Breast epithelium (tissue), 4 donors: Measurements from ENCODE around the gene CA10. TPM values are rescaled to one million over a fixed set of nuclear protein-coding genes. Genes with fewer than 3 reads are reported as not detected.

ENCODE experiments used
- DNase-seq, 2 donors: peaks; one replicate each; pipeline ENCODE4 v3.0.0-alpha.2; 2019; ENCODE audit warnings: low spot score in 2 of 2
- H3K27ac ChIP-seq, 2 donors: fragments of 200-600 bp; sonication (generic) in 1 of 2; one replicate each; pipeline ENCODE4 v1.5.1; 2016 to 2019; ENCODE audit warnings: mild to moderate bottlenecking in 1 of 2
- H3K27me3 ChIP-seq, 2 donors: fragments of 200-600 bp; sonication (generic) in 1 of 2; one replicate each; pipeline versions ENCODE4 v1.5.1 to v1.6.0; 2017 to 2019; ENCODE audit warnings: control low read depth in 1 of 2, mild to moderate bottlenecking in 1 of 2
- H3K36me3 ChIP-seq: fragments of 200-600 bp; one replicate; pipeline ENCODE4 v1.5.1; 2019
- H3K4me1 ChIP-seq, 2 donors: fragments of 200-600 bp; sonication (generic); one replicate each; pipeline ENCODE4 v1.5.1; 2016 to 2019; ENCODE audit warnings: control low read depth in 1 of 2
- H3K4me3 ChIP-seq, 3 donors: fragments of 200-600 bp; sonication (generic); 1 replicate in 2 of 3; 2 replicates in 1 of 3; pipeline ENCODE4 v1.5.1; 2016 to 2019; ENCODE audit warnings: mild to moderate bottlenecking in 3 of 3, moderate library complexity in 2 of 3
- H3K9me3 ChIP-seq, 2 donors: fragments of 200-600 bp; sonication (generic) in 1 of 2; one replicate each; pipeline ENCODE4 v1.5.1; 2016 to 2019; ENCODE audit warnings: control low read depth in 1 of 2
- POLR2A ChIP-seq: fragments of 450-650 bp; IDR thresholded peaks from one replicate; pipeline ENCODE4 v1.6.1; 2016; ENCODE audit warnings: antibody characterized with exemption, mild to moderate bottlenecking, moderate library complexity
- POLR2AphosphoS5 ChIP-seq, 3 donors: sonication (generic); formaldehyde crosslinking; IDR thresholded peaks; one replicate each; pipeline ENCODE4 v1.6.1; 2017; ENCODE audit warnings: antibody characterized with exemption in 3 of 3
- intact Hi-C: fragments of 100-400 bp; cut with DNase I; formaldehyde crosslinking; loops from one replicate; pipeline ENCODE4 v1.15.1; 2023; ENCODE audit warnings: low total_unique reads
- total RNA-seq, 3 donors: library from RNA; depleted of rRNA; stranded (reverse); fragments of >200 nt; gene quantifications; one replicate each; pipeline ENCODE4 v1.1.0, GENCODE V29; 2016
- TF ChIP-seq, protein P1 (sequence below), 3 donors: fragments of 450-650 bp; IDR thresholded peaks; one replicate each; pipeline ENCODE4 v1.5.1; 2016 to 2017; ENCODE audit warnings: antibody characterized with exemption in 3 of 3, mild to moderate bottlenecking in 3 of 3, moderate library complexity in 3 of 3

Gene CA10
- total RNA-seq, 3 donors from 2014 or later = not detected

DNA sequence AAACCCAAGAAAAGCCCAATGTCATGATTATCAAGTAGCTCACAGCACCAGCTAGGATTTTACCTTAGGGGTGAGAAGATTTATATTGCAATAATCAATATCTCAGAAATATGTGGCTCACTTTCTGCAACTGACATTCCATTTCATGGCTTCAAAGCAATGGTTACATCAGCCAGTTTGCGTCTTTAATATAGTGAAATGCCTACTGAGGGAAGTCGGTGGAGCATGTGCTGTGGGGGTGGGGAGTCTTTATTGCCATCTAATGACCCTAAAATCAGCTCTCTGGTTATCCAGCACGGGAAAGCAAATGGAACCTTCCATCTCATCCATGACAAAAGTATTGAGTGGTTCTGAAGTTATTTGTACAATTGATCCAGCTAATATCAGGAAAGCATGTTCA is 395.5 kb downstream of the CA10 start:
- DNase-seq = no peak
- Histone ChIP-seq H3K27ac (no peak overlapping the region), H3K9me3 (no peaks in the 10 kb centered on the region), H3K4me3 (no peak overlapping the region), H3K27me3 (peaks cover 0 to 22% of the 10 kb centered on the region in 2 donors), H3K36me3 (no peaks in the 10 kb centered on the region), H3K4me1 (no peaks in the 10 kb centered on the region)
- intact Hi-C loops = no loop called here
- no peak for TF ChIP-seq POLR2A
- TF ChIP-seq POLR2AphosphoS5 (IDR thresholded peaks at IDR 0.05) = no peak
- TF ChIP-seq, protein P1, sequence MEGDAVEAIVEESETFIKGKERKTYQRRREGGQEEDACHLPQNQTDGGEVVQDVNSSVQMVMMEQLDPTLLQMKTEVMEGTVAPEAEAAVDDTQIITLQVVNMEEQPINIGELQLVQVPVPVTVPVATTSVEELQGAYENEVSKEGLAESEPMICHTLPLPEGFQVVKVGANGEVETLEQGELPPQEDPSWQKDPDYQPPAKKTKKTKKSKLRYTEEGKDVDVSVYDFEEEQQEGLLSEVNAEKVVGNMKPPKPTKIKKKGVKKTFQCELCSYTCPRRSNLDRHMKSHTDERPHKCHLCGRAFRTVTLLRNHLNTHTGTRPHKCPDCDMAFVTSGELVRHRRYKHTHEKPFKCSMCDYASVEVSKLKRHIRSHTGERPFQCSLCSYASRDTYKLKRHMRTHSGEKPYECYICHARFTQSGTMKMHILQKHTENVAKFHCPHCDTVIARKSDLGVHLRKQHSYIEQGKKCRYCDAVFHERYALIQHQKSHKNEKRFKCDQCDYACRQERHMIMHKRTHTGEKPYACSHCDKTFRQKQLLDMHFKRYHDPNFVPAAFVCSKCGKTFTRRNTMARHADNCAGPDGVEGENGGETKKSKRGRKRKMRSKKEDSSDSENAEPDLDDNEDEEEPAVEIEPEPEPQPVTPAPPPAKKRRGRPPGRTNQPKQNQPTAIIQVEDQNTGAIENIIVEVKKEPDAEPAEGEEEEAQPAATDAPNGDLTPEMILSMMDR (IDR thresholded peaks at IDR 0.05) = no peak

DNA sequence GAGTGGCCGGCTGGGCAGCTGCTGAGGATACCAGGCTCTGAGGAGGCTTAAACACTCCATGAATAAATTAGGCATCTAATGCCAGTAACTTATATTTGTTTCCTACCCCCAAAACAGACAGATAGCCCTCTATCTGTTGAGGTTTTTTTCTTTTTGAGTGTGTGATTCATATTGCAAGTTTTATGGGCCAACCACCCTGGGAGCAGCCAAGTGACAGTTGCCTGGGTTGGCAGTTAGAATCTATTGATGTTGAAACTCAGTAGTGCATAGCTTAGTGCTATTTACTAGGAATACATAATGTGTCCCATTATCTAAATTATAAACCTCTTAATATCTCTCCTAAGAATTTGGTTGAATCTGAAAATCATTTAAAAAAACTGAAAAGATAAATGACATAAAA is 397.4 kb downstream of the CA10 start:
- H3K27ac ChIP-seq = no peak overlapping the region
- TF ChIP-seq, protein P1 (IDR thresholded peaks at IDR 0.05) = no peak
- no peak for TF ChIP-seq POLR2AphosphoS5 (IDR thresholded peaks at IDR 0.05)
- H3K4me3 ChIP-seq = no peak overlapping the region
- intact Hi-C loops = no loop called here
- peaks cover 0 to 22% of the 10 kb centered on the region in 2 donors for H3K27me3 ChIP-seq
- no peaks in the 10 kb centered on the region for H3K36me3 ChIP-seq
- no peaks in the 10 kb centered on the region for H3K4me1 ChIP-seq
- H3K9me3 ChIP-seq = no peaks in the 10 kb centered on the region
- DNase-seq = no peak

DNA sequence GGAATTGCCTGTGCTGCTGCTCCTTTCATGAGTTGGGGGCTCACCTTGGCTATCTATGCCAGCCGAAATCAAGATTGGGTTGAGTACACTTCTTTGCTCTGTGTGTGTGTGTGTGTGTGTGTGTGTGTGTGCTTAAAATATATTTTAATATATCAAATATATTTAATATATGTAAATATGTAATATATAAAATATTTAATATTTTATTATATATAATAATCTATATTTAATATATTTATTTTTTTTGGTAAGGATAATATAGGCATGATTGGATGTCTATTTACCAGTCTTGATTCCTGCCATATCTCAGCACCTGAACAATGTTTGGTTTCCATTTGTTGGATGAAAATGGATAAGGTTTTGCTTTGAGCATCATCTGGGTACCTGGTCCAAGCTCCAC is 399.3 kb downstream of the CA10 start:
- Histone ChIP-seq H3K27ac (no peak overlapping the region), H3K4me3 (no peak overlapping the region), H3K4me1 (no peaks in the 10 kb centered on the region), H3K27me3 (peaks cover 0 to 22% of the 10 kb centered on the region in 2 donors), H3K36me3 (no peaks in the 10 kb centered on the region), H3K9me3 (no peaks in the 10 kb centered on the region)
- DNase-seq = no peak
- intact Hi-C loops = no loop called here
- TF ChIP-seq POLR2AphosphoS5 (IDR thresholded peaks at IDR 0.05) (no peak), POLR2A (no peak)
- TF ChIP-seq, protein P1 (IDR thresholded peaks at IDR 0.05) = no peak

DNA sequence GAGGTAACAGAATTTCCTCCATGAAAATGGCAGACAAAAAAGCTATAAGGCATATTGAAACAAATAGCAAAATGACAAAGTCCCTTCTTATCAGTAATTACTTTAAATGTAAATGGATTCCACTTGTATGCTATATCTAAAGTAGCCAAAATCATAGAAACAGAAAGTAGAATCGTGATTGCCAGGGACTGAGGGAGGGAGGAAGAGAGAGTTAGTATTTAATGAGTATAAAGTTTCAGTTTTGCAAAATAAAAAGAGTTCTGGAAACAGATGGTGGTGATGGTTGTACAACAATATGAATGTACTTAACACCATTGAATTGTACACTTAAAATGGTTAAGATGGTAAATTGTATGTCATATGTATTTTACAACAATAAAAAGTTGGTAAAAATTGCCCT is 407.4 kb downstream of the CA10 start:
- no peak overlapping the region for H3K4me3 ChIP-seq
- no peaks in the 10 kb centered on the region for H3K9me3 ChIP-seq
- intact Hi-C loops = no loop called here
- no peaks in the 10 kb centered on the region for H3K36me3 ChIP-seq
- TF ChIP-seq, protein P1 (IDR thresholded peaks at IDR 0.05) = no peak
- TF ChIP-seq POLR2AphosphoS5 (IDR thresholded peaks at IDR 0.05) = no peak
- TF ChIP-seq POLR2A = no peak
- no peaks in the 10 kb centered on the region for H3K27me3 ChIP-seq
- H3K27ac ChIP-seq = no peak overlapping the region
- no peak for DNase-seq
- H3K4me1 ChIP-seq = no peaks in the 10 kb centered on the region

DNA sequence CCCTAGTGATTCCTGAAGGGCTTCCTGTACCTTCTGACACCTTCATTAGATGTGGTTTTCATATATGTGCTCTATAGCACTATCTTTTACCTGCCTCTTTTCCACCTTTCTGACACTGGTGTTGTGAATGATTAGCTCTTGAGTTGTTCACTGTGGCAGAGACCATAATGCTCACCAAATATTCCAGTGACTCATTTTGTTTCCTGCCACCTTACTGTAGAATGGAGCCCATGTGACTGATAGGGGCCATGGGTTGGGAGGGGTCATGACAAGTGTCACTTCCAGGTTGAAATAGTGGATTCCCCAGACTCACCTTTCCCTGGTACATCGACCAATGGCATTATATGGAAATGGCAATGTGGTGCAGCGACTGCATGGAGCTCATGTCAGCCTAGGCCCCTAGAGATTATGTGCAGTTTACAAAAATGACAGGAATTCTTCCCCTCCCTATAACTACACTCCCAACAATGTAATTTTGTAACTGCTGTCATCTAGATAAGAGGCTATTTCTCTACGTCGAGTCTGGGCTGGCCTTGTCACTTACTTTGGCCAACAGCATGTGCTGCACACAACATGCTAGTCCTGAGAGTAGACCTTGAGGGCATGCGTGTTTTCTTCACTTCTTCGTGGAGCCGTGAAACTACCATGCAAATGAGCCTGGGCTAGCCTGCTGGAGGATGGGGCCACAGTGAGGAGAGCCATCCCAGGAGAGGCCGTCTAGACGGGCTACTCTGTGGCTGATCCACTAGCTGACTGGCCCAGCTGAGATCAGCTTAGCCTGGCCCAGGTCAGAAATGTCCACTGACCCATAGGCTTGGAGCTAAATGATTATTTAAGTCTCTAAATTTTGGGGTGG is 409.5 kb downstream of the CA10 start:
- no peaks in the 10 kb centered on the region for H3K27me3 ChIP-seq
- H3K4me1 ChIP-seq = no peaks in the 10 kb centered on the region
- no peak for DNase-seq
- no peaks in the 10 kb centered on the region for H3K36me3 ChIP-seq
- intact Hi-C loops = no loop called here
- H3K4me3 ChIP-seq = no peak overlapping the region
- TF ChIP-seq, protein P1 (IDR thresholded peaks at IDR 0.05) = no peak
- no peak for TF ChIP-seq POLR2A
- no peak for TF ChIP-seq POLR2AphosphoS5 (IDR thresholded peaks at IDR 0.05)
- no peak overlapping the region for H3K27ac ChIP-seq
- no peaks in the 10 kb centered on the region for H3K9me3 ChIP-seq
